GM19455 (cell line): ENCODE results near the gene RNF220.
"Not testable (repeated sequence)": the region's sequence is repeated elsewhere in the genome, so short reads cannot be mapped to it uniquely, and the experiment has no call there.

Experiments used
- ATAC-seq: cut with Tn5 transposase; IDR thresholded peaks from one replicate; pipeline ENCODE4 v1.9.1; 2021; ENCODE audit not compliant: unreplicated experiment

RNF220 gene

DNA sequence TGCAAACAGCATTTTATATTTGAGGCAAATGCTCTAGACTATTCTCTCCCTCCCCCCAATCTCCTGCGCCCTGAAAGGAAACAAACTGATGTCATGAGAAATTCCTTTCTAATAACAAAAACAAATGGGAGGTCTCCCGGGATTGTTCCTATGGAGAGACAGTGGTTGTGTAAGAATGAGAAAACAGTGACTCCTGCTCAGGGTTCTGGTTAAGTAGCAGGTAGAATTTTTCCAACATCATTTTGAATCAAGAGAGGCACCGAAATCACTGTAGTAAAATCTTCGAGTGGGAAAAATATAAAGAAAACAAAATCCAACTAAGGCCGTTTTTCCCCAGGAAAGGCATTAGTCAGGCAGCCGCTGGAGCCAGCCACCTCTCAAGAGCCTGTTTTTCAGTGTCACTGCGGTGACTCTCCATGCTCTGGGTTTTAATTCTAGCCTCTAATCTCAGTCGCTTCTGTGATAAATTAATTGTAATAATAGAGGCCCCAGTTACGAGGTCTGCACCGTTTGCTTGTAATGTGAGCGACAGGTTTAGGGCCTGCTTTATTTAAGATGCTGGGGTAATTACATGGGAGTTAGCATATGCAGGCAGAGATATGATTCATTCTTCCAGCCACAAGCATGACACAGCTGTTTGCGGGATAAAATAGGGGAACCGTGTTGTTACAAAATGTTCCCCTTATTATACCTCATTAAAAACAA is 80.3 kb downstream of the RNF220 start:
- ATAC-seq: no peak

DNA sequence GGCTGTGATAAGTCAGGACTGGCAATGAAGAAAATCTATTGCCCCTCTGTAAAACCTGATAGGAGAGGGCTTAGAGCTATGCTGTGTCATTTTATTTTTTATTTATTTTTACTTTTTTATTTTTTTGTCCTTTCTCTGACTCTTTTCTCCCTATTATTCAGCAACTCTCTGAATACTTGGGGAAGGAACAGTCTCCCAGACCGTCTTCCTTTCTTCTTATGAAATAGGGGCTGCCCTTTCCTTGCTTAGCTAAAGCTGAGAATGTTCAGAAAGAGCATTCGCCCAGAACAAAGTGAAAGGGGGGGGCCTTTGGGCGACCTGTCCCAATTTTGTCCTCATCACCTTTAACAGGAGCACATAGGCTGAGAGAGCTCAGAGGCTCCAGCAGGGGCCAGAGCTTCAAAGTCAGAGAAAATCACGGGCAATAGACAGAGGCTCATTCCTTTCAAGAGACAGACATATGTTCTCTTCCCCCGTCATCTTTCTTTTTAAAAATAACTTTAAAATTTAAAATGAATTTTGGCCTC is 80.9 kb downstream of the RNF220 start:
- no peak for ATAC-seq

DNA sequence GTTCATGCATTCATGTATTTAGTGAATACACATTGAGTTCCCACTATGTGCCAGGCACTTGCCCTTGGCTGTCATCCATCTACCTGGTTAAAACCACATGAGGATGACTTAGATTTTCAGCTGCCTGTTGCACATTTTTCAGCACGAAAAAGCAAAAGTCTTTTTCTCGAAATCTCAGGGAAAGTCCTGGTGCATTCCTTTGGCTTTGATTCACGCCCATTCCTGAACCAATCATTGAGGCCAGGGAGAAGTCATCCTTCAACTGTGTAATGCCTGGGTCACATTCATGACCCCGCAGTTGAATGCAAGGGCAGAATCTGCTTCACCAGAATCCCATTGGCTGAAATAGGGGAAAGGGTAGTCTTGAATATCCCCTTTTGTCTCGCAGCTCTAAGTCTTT is 84.4 kb downstream of the RNF220 start:
- ATAC-seq: no peak

DNA sequence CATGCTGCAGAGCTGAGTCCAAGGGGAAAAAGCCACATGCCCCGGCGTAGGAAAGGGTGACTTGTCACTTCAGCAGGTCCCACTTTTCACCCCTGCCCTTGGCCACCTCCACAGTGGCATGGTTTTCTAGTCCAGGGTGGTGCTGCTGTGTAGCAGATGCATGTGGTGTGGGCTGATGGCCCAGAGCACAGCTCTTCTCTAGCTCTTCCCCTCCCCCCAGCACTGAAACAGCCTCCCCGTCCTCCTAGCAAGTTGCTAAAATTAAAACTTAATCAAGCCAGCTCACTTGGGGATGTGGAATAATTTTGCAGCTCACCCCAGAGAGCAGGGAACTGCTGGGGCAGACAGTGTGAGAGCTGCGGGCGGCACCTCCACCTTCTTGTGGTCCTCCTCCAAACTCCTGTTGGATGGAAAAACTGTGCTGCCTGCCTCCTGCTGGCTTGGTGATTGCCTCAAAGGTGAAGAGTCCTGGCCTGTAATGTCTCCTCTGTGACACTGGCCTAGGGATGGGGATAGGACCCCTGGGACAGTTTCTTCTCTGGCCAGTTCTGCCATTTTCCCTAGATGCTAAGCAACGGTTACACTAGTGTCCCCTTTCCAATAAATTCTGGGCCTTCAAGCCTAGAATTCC is 91.6 kb downstream of the RNF220 start:
- no peak for ATAC-seq

DNA sequence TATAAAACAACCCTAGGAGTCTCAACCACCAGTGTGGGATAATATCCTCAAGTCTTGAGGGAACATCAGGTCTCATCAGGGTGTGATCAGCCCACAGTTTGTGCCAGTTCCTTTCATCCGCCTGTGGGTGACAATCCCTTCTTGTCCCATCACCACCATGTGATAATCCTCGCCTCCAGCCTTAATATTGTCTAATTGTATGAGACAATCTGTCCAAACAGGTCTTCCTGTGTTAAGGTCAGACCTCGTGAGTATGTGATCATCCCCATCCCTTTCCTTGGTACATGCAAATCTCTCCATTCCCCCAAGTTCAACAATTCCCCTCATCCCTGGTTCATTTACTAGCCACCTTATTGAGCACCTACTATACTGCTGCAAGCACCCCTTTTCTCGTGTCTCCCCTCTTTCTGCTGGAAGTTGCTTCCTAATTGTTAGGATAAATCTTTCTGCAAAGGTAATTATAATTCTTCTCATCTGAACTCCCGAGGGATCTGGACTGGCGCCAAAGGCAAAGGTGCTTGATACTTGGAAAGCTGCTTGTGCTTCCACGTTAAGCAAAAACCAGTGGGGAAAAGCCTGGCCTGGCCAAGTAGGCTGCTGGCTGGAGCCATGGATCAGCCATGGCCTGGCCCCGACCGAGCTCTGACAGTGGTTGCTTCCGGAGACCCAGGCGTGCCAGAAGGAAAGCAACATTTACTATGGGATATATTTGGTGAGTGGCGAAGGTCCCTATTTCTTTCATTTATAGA is 92.5 kb downstream of the RNF220 start:
- ATAC-seq: no peak

DNA sequence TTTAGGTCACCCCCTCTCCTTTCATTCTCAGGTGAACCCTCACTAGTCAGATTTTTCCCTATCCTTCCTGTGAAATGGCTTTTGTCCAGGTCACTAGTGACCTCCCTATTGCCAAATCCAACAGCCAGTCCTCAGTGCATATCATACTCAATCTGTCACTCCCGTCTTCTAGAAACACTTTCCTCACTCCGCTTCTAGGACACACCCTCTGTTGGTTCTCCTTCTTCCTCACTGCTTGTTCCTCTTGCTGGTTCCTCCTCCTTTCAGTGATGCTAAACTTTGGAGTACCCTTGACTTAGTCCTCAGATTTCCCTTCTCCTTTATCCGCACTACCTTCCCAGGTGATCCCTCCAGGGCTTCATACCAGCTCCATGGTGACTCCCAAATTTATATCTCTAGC is 94.3 kb downstream of the RNF220 start:
- no peak for ATAC-seq

DNA sequence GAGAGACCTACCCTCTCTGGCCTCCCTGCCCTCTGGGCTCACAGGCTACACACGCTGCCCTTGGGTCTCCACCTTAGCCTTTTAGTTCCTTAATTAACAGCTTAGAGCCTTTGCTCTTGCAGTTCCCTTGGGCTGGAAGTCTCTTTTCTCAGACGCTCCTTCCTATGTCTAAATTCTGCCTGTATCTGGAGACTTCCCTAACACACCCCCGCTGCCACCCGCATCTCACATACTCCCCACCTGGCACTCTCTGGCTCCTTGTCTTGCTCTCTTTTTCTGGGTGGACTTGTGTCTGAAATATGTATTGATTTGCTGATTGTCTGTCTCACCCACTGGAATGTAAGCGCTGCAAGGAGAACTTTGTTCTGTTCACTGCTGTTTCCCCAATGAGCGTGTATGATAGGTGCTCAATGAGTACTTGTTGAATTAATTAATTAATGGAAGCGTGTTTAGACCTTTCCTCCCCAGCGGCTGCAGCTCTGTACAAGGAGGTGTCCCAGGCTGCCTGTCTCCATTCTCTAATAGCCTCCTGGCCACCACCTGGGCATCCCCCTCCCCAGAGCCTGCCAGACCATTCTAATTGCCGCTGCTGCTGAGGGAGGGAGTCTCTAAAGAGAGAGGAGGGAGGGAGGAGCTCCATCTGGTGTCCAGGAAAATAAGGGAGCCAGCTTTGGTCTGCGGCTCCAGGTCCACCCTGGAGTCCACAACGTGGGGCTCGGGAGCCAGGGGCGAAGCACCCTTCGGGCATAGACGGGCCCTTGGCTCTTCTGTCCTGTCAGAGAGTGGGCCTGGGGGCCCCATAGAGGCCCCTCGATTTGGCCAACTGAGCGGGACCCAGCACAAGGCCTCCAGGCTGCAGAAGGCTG is 95.4 kb downstream of the RNF220 start:
- ATAC-seq: no peak

DNA sequence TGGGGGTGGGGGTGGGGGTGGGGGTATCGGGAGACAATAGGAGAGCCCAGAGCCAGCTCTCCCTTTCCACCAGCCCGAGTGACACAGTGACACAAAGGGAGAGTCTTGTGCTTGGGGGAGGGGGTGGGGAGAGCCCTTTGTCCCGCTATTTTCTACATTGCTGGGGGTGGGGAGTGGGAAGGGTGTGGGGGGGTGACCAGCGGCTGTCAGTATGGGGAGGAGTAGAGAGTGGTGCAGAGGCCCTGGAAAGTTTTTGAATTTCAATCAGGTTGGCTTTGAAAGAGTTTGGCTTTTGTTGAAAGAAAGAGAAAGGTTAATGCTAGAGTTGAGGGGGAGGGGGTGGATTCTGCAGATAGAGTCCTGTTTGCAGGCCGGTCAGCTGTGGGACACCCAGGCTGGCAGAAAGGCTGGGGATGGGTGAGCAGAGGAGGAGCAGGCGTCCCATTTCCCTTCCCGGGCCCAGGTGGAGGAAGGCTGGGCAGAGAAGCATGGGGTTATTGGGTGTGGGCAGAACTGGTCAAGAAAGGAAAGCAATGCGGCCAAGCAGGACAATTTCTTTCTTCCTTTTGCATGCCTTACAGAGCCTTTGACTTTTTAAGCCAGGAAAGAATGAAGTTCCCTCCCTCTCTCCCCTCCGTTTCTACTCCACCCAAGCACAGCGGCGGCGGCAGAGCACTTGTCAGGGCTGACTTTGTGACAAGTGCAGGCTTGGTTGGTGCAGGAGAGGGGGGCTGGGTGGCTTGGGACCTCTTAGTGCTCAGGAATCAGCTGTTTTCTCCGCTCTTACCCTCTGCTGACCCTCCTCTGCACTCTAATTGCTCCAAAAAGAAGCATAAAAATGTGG is 96.2 kb downstream of the RNF220 start:
- no peak for ATAC-seq

DNA sequence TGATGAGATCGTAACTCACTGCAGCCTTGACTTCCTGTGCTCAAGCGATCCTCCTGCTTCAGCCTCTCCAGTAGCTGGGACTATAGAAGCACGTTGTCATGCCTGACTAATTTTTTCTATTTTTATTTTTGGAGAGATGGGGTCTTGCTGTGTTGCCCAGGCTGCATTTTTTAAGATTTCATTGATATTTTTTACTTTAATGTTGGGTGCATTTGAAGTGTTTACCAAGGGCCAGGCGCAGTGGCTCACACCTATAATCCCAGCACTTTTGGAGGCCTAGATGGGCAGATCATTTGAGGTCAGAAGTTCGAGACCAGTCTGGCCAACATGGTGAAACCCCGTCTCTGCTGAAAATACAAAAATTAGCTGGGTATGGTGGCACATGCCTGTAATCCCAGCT is 97.8 kb downstream of the RNF220 start:
- ATAC-seq: not testable (repeated sequence)

DNA sequence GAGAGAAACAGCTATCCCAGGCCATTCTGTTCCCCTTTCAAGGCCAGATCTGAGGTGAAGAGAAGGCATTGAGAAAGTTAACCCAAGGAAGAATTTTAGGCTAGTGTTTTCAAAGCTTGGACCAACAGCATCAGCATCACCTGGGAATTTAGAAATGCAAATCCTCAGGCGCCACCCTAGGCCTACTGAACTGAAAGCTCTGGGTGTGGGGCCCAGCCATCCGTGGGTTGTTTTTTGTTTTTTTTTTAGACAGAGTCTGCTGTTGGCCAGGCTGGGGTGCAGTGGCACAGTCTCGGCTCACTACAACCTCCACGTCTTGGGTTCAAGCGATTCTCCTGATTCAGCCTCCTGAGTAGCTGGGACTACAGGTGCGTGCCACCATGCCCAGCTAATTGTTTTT is 98.6 kb downstream of the RNF220 start:
- ATAC-seq: no peak

DNA sequence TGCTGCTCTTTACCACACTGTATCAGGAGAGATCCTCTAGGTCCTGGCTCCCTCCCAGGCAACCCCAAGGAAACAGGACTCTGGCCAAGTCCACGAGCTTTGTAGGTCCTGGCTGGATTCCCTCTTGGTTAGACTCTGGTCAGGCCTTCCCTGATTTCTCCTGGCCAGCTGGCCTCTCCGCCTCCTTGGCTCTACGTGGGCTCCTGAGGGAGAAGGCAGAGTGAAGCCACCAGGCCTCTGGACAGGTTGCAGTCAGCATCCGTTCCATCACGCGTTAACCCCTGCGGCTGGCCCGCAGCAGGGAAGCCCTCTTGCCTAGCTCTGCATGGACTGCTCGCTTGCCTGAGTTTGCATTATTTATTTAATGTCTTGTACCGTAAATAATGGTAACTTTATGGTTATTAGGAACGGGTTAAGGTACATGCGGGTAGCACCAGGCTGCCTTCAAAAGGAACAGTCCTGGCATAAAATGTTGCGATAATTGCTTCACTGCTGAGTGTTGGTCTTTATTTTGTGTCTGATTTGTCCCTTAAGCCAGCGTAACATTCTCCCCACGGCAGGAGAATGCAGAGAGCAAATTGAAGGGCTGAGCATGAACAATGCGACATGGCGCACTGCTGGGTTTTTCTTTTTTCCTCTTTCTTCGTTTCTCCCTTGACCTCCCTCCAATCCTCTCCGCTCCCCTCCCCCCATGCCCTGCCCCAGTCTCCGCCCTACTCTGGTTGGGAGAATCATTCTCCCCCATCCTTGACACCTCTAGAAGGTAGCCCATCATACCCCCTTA is 100.3 kb downstream of the RNF220 start:
- no peak for ATAC-seq

DNA sequence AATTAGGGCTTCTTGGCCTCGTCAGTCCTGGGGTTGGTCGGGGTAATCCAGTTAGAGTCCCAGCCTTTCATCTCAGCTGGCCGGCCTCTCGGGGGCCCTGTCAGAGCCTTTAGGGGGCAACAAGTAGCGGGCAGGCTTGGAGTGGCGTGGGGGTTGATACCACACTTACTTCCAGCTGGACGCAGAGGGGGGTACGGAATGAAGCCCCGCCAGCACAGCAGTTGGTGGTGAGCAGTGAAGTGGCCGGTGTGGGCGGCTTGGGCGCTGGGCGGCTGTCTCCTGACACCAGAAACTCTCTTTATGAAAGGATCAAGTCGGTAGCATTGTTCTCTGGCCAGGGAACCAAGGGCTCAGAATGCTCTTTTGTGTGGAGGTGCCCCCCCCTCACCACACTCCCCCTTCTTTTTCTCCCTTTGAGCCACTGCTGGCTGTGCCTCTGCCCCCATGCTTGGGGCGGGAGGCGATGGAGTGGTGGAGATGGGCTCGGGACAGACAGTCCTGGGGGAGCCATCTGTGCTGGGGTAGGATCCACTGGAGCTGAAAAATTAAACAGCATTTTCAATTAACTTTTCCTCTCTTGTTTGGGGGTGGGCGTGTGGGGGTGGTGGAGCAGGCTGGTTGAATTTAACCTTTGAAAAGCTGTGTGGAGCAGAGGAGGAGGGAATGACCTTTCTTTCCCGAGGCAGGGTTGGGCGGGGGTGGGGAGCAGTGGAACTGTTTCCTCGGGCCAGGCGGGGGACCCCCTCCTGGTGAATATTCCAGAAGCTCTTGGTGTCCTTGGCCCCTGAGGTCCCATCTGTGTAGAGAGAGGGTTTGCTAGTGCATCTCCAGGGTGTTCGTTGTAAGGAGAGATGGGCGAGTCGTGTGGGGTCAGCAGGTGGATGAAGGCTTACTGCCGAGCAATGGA is 102.7 kb downstream of the RNF220 start:
- ATAC-seq: no peak

DNA sequence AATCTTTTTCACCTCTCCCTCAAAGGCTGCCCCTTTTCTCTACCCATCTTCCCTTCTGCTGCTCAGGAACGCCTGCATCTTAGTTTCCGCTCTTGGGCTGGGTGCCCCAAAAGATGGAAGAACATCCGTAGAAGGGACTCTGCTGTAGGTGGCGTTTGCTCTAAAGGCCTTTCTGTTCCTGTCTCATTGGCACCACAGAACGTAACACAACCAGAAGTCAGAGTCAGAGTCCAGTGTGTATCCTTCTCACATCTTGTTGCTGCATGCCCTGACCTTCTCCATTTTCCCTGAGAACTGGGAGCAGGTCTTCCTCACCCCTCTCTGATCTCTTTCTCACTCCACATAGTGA is 103.3 kb downstream of the RNF220 start:
- no peak for ATAC-seq

DNA sequence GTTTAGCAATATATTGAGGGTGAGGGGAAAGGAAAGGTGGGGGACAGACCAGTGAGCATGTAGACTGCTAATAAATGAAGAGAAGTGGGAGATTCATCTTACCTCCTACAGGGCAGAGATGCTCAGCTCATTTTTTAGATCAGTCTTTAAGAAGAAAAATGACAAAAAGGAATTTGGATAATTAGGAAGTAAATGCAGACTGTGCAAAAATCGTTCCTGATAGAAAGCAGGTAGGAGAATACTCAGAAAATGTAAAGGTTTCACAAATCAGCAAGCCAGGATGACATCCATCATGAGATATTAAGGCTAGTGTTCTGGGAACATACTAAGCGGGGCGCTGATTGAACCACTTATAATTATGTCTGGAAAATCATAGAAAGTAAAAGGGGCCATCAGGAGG is 106.3 kb downstream of the RNF220 start:
- ATAC-seq: no peak

DNA sequence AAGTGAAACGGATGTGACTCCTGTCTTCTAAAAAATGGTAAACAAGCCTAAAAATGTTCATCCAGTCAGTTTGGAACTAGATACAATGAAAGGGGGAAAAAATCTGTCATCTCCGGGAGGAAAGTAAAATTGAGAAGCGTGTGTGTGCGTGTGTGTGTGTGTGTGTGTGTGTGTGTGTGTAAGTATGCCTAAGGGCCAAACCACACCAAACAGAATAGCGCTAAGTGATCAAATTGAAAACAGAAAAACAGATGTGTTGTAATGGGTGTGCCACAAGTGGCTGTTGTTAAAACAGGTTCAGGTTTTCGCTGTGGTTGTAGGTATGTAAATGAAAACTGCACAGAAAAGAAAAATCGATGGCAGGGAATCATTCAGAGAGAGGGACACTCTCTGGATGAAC is 106.7 kb downstream of the RNF220 start:
- ATAC-seq: no peak

DNA sequence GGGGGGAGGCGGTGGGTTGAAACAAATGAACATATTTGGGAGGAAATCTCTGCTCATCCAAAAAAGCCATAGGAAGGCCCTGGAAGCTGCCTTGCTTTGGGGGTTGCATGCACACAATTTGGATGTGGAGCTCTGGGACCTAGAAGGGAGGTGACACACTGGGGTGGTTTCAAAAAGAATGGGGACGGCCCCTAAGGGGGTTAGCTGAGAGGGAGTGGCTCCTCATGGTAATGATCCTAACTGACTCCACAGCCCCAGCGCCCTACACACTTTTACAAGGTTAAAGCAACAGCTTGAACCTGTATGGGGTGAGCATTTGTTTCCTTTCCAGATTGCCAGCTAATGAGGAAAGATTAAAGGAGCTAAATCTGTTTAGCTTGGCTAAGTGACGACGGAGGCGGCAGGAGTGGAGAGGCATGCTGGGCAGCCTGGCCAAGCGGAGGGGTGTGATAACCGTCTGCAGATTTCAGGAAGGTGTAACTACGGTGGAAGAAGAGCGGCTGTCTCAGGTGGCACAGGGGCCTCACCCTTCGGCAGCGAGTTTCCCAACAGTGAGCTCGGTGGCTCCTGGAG is 107.3 kb downstream of the RNF220 start:
- no peak for ATAC-seq

DNA sequence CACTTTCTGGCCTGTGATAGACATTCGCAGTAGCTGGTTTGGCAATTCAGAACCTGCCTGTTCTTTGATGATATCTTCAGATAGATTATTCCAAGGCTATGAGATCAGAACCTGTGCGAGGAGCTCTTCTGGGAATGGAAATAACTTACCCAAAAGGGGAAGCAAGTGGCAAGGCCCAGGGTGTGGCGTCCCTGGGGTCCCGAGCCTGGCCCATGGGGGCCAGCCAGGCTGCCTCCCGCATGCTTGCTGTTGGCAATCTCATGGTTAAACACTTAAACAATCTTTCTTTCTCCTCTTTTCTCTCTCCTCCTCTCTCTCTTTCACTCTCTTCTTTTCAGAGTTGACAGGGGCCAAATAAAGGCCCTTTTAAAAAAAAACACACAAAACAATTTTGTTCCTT is 108.1 kb downstream of the RNF220 start:
- ATAC-seq: no peak

DNA sequence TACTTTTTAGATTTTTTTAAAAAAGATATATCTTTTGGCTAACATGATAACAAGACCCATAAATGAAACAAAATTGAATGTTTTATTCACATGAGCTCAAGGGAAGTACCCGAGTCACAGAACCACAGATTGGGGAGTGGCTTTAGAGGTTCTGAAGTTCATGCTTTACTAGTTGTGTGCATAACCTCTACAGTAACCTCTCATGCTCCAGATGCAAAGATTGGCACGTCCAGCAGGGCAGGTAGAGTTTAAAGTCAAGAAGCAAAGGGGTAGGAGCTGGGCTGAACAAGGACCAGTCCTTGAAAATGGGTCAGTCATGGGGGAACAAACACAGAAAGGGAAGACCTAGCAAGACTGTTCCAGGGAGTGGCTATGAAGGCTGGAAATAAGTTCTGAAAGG is 109.6 kb downstream of the RNF220 start:
- no peak for ATAC-seq
